Vagina (tissue), 2 donors: ENCODE data around the gene FGF18. TPM values are rescaled to one million over a fixed set of nuclear protein-coding genes. Genes with fewer than 3 reads are reported as not detected.
"Not testable (repeated sequence)": the region's sequence is repeated elsewhere in the genome, so short reads cannot be mapped to it uniquely, and the experiment has no call there.

Experiments
- DNase-seq, 2 donors: peaks; one replicate each; pipeline ENCODE4 v3.0.0-alpha.2; 2017; ENCODE audit errors: extremely low spot score in 2 of 2
- H3K27ac ChIP-seq: fragments of 200-600 bp; sonication (generic); one replicate; pipeline ENCODE4 v1.5.1; 2019
- H3K27me3 ChIP-seq: fragments of 200-600 bp; sonication (generic); one replicate; pipeline ENCODE4 v1.5.1; 2019
- H3K36me3 ChIP-seq, 2 donors: fragments of 200-600 bp; sonication (generic); one replicate each; pipeline ENCODE4 v1.5.1; 2017 to 2019
- H3K4me1 ChIP-seq: fragments of 200-600 bp; sonication (generic); one replicate; pipeline ENCODE4 v1.5.1; 2019
- H3K4me3 ChIP-seq, 2 donors: fragments of 200-600 bp; sonication (generic); 1 replicate in 1 of 2; 2 replicates in 1 of 2; pipeline ENCODE4 v1.5.1; 2016 to 2019
- H3K9me3 ChIP-seq: fragments of 200-600 bp; sonication (generic); one replicate; pipeline ENCODE4 v1.5.1; 2019
- POLR2A ChIP-seq, 2 donors: fragments of 450-650 bp; IDR thresholded peaks; one replicate each; pipeline ENCODE4 v1.6.1; 2017; ENCODE audit warnings: antibody characterized with exemption in 2 of 2, mild to moderate bottlenecking in 2 of 2, moderate library complexity in 2 of 2
- POLR2AphosphoS5 ChIP-seq, 2 donors: sonication (generic); formaldehyde crosslinking; IDR thresholded peaks; one replicate each; pipeline ENCODE4 v1.9.0; 2017; ENCODE audit warnings: antibody characterized with exemption in 2 of 2, mild to moderate bottlenecking in 2 of 2, low read depth in 1 of 2; ENCODE audit not compliant: insufficient read depth in 1 of 2
- intact Hi-C: fragments of 100-400 bp; cut with DNase I; formaldehyde crosslinking; loops from one replicate; pipeline ENCODE4 v1.15.1; 2023
- total RNA-seq: library from RNA; depleted of rRNA; stranded (reverse); fragments of >200 nt; gene quantifications from one replicate; pipeline ENCODE4 v1.2.3, GENCODE V29; 2016
- TF ChIP-seq, protein P1 (sequence below), 3 experiments: fragments of 450-650 bp in 2 of 3; fragments of 200-600 bp in 1 of 3; sonication (generic) in 1 of 3; IDR thresholded peaks; one replicate each; pipeline ENCODE4 v1.5.1; 2017 to 2019; ENCODE audit warnings: antibody characterized with exemption in 3 of 3, mild to moderate bottlenecking in 2 of 3, moderate library complexity in 2 of 3

FGF18 gene
- total RNA-seq, 1 donor from 2014 or later = 1.7 TPM

DNA sequence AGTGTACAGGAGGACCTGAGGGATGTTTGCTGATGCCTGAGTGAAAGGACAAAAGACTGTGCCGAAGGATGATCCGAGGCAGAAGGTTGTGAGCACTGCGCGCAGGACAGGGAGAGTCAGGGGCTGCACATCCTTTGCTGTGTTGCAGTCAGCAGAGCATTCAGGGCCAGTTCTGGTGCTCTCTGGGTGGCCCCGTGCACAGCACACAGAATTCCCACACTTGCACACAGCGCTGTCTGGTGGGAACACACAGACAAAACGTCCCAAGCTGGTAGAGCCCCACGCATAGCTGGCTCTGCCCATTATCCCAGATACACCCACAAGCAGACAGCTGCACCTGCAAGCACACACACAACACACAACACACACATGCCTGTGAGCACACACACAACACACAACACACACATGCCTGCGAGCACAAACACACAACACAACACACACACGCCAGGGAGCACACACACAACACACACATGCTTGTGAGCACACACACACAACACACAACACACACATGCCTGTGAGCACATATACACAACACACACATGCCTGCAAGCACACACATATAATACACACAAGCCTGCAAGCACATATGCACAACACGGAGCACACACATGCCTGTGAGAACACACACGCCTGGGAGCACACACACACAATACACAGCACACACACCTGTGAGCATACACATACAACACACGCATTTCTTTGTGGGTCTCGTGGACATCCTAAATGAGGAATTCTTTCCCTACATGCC lies 74.4 kb downstream of the FGF18 start:
- no peaks in the 10 kb centered on the region for H3K36me3 ChIP-seq
- DNase-seq = no peak
- no peaks in the 10 kb centered on the region for H3K9me3 ChIP-seq
- intact Hi-C loops = loop anchor here (10.0 kb wide), 1 partner anchor 81 kb away; no protein-coding TSS in a partner anchor
- peaks cover 21% of the 10 kb centered on the region for H3K4me1 ChIP-seq
- no peaks in the 10 kb centered on the region for H3K27me3 ChIP-seq
- no peak overlapping the region for H3K4me3 ChIP-seq
- TF ChIP-seq, protein P1, sequence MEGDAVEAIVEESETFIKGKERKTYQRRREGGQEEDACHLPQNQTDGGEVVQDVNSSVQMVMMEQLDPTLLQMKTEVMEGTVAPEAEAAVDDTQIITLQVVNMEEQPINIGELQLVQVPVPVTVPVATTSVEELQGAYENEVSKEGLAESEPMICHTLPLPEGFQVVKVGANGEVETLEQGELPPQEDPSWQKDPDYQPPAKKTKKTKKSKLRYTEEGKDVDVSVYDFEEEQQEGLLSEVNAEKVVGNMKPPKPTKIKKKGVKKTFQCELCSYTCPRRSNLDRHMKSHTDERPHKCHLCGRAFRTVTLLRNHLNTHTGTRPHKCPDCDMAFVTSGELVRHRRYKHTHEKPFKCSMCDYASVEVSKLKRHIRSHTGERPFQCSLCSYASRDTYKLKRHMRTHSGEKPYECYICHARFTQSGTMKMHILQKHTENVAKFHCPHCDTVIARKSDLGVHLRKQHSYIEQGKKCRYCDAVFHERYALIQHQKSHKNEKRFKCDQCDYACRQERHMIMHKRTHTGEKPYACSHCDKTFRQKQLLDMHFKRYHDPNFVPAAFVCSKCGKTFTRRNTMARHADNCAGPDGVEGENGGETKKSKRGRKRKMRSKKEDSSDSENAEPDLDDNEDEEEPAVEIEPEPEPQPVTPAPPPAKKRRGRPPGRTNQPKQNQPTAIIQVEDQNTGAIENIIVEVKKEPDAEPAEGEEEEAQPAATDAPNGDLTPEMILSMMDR (IDR thresholded peaks at IDR 0.05) = no peak
- TF ChIP-seq POLR2A (IDR thresholded peaks at IDR 0.05) (no peak), POLR2AphosphoS5 (IDR thresholded peaks at IDR 0.05; ENCODE audit: insufficient read depth in 1 of 2, low read depth in 1 of 2) (no peak)
- H3K27ac ChIP-seq = peak overlapping the region; percentile 77

DNA sequence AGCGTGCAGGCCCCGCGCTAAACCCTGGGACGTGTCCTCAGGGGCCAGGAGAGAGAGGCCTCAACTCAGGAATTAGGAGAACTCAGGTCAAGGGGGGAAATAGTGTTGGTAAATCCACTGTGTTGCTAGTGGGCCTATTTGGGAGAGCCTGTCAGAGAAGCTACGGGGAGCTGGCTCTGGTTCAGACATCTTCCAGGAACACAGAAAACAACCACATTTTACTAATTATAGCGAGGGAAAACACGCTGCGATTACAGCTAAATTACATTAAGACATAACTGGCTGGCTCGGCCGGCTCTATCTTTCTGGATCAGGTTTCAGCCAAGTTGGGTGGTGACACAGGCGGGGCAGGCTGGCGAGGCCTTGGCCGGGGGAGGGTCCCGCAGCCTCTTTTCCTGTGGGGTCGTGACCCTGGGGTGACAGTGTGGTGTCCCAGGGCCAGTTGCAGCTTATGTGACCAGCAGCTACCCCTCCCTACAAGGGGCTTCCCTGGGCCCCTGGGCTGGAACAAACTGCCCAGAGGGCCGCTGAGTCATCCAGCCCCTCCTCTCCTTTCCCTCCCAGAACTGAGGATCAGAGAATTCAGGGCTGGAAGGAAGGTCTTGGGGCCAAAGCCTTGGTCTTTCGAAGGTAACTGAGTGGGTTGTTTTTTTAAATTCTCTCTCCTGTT lies 75.1 kb downstream of the FGF18 start:
- peak overlapping the region; percentile 77 for H3K27ac ChIP-seq
- intact Hi-C loops = loop anchor here (10.0 kb wide), 1 partner anchor 80 kb away; no protein-coding TSS in a partner anchor
- TF ChIP-seq, protein P1 (IDR thresholded peaks at IDR 0.05) = no peak
- peak; percentile 68 to 92 for TF ChIP-seq POLR2AphosphoS5 (IDR thresholded peaks at IDR 0.05; ENCODE audit: insufficient read depth in 1 of 2, low read depth in 1 of 2)
- H3K9me3 ChIP-seq = no peaks in the 10 kb centered on the region
- H3K27me3 ChIP-seq = no peaks in the 10 kb centered on the region
- DNase-seq = no peak
- peak overlapping the region in 1 of 2 donors; percentile 7 for H3K4me3 ChIP-seq
- H3K36me3 ChIP-seq = no peaks in the 10 kb centered on the region
- peaks cover 21% of the 10 kb centered on the region for H3K4me1 ChIP-seq

DNA sequence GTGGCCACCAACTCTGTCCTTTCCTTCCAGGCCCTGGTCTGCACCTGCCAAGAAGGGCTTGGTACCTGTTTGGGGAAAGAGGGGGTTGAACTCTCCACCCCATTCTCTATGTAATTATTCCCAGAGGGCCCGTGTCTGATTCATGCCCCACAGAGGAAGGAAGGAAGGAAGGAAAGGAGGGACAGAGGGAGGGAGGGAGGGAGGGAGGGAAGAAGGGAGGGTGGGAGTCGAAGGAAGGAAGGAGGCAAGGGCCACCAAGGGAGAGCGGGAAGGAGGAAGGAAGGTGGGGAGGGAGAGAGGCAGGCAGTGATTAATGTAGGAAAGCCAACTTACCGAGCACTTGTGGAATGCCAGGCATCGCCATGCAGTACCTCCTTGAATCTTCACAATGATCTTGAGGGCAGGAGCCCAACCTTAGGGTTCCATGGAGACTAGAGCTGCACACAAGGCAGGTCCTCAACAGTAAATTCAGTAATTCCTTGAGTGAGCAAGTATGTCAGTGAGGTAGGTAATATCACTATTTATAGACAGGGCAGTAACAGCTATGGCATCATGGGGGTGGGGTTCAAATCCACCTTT lies 75.8 kb downstream of the FGF18 start:
- intact Hi-C loops = loop anchor here (10.0 kb wide), 1 partner anchor 80 kb away; no protein-coding TSS in a partner anchor
- H3K27ac ChIP-seq = peak overlapping the region; percentile 77
- H3K36me3 ChIP-seq = no peaks in the 10 kb centered on the region
- H3K4me1 ChIP-seq = peaks cover 21% of the 10 kb centered on the region
- no peaks in the 10 kb centered on the region for H3K27me3 ChIP-seq
- TF ChIP-seq, protein P1 (IDR thresholded peaks at IDR 0.05) = no peak
- TF ChIP-seq POLR2A (IDR thresholded peaks at IDR 0.05) (no peak), POLR2AphosphoS5 (IDR thresholded peaks at IDR 0.05; ENCODE audit: insufficient read depth in 1 of 2, low read depth in 1 of 2) (no peak)
- no peaks in the 10 kb centered on the region for H3K9me3 ChIP-seq
- DNase-seq = no peak
- peak overlapping the region in 1 of 2 donors; percentile 7 for H3K4me3 ChIP-seq

DNA sequence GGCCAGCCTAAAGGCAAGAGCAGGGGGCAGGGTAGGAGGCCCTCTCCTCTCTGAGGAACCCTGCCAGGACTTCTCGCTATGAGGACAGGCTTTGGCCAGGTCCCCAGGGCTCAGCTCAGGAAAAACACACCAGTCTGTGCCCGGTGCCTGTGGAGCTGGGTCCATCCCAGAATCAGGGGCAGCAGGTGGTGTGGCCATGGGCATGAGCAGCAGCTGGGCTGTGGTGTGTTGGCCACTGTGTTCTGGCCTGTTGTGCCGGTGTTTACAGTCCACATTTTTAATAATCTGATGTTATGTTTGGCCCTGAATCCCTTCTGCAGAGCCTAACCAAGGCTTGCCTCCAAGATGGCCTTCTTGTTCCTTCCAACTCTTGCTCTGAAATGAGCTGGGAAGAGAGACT lies 77.0 kb downstream of the FGF18 start:
- no peak overlapping the region for H3K27ac ChIP-seq
- TF ChIP-seq POLR2A (IDR thresholded peaks at IDR 0.05) (no peak), POLR2AphosphoS5 (IDR thresholded peaks at IDR 0.05; ENCODE audit: insufficient read depth in 1 of 2, low read depth in 1 of 2) (no peak)
- TF ChIP-seq, protein P1 (IDR thresholded peaks at IDR 0.05) = no peak

DNA sequence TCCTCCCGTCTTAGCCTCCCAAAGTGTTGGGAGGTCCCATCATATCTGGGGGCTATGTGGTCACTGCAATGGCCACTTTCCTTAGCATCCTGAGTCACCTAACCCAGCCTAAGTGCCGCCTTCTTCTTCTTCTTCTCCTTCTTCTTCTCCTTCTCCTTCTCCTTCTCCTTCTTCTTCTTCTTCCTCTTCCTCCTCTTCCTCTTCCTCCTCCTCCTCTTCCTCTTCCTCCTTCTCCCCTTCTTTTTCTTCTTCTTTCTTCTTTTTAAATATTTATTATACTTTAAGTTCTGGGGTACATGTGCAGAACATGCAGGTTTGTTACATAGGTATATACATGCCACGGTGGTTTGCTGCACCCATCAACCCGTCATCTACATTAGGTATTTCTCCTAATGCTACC lies 78.0 kb downstream of the FGF18 start:
- H3K27ac ChIP-seq, H3K4me3 ChIP-seq, H3K27me3 ChIP-seq, H3K36me3 ChIP-seq, DNase-seq, H3K9me3 ChIP-seq: not testable (repeated sequence)
- intact Hi-C loops = loop anchor here (10.0 kb wide), 1 partner anchor 77 kb away; no protein-coding TSS in a partner anchor
- peaks cover 21% of the 10 kb centered on the region for H3K4me1 ChIP-seq

More for the DNA sequence above, 77.0 kb downstream of the FGF18 start:
- Histone ChIP-seq H3K9me3 (no peaks in the 10 kb centered on the region), H3K4me1 (peaks cover 21% of the 10 kb centered on the region), H3K27me3 (no peaks in the 10 kb centered on the region), H3K36me3 (no peaks in the 10 kb centered on the region), H3K4me3 (no peak overlapping the region)
- DNase-seq = no peak
- intact Hi-C loops = loop anchor here (10.0 kb wide), 1 partner anchor 78 kb away; no protein-coding TSS in a partner anchor
